Epithelial cell of proximal tubule (primary cell): ENCODE results near the gene HDAC9. TPM values are rescaled to one million over a fixed set of nuclear protein-coding genes. Genes with fewer than 3 reads are reported as not detected.
"Not testable (repeated sequence)": the region's sequence is repeated elsewhere in the genome, so short reads cannot be mapped to it uniquely, and the experiment has no call there.

Experiments used
- DNase-seq: peaks from one replicate; pipeline ENCODE4 v3.0.0-alpha.2; 2011; ENCODE audit warnings: low read depth
- H3K4me3 ChIP-seq: 2 replicates; pipeline ENCODE4 v1.5.1; 2011; ENCODE audit warnings: low read depth, mild to moderate bottlenecking, low read length
- CTCF ChIP-seq: conservative IDR thresholded peaks from 2 replicates; pipeline ENCODE4 v1.5.1; 2012; ENCODE audit warnings: low read depth, mild to moderate bottlenecking, low read length
- total RNA-seq: library from RNA; depleted of rRNA; stranded (reverse); fragments of >200 nt; gene quantifications from 2 replicates; pipeline ENCODE4 v1.2.3, GENCODE V29; 2015

HDAC9 gene
- total RNA-seq, 1 donor from 2014 or later = 35.5 TPM

GRCh38 chr7:18962031-18962430 lies 466.5 kb downstream of the HDAC9 start:
- H3K4me3 ChIP-seq = no peak overlapping the region
- TF ChIP-seq CTCF = no peak
- no peak for DNase-seq

- no peak overlapping the region for H3K4me3 ChIP-seq
- no peak for TF ChIP-seq CTCF
- no peak for DNase-seq
Measured at GRCh38 chr7:18965657-18966056, 470.1 kb downstream of the HDAC9 start.

GRCh38 chr7:18967755-18968154 lies 472.2 kb downstream of the HDAC9 start:
- not testable (repeated sequence) for DNase-seq, H3K4me3 ChIP-seq

GRCh38 chr7:18971839-18972238 lies 476.3 kb downstream of the HDAC9 start:
- DNase-seq = no peak
- no peak for TF ChIP-seq CTCF
- no peak overlapping the region for H3K4me3 ChIP-seq

GRCh38 chr7:18974803-18975202 lies 479.3 kb downstream of the HDAC9 start:
- H3K4me3 ChIP-seq = no peak overlapping the region
- no peak for TF ChIP-seq CTCF
- DNase-seq = no peak

GRCh38 chr7:18975276-18975675 lies 479.7 kb downstream of the HDAC9 start:
- DNase-seq = no peak
- no peak for TF ChIP-seq CTCF
- H3K4me3 ChIP-seq = no peak overlapping the region

- TF ChIP-seq CTCF = no peak
- no peak overlapping the region for H3K4me3 ChIP-seq
- DNase-seq = no peak
Measured at GRCh38 chr7:18975689-18976280, 480.2 kb downstream of the HDAC9 start.
